ENCODE measurements around the gene ZNF337. TPM values are rescaled to one million over a fixed set of nuclear protein-coding genes. Genes with fewer than 3 reads are reported as not detected.
"Not testable (repeated sequence)": the region's sequence is repeated elsewhere in the genome, so short reads cannot be mapped to it uniquely, and the experiment has no call there.

ZNF337 gene
- total RNA-seq, 1 donor from 2014 or later, result 13.0 TPM

GRCh38 chr20:25672659-25673235 lies 23.9 kb downstream of the ZNF337 start:
- TF ChIP-seq, protein P1, sequence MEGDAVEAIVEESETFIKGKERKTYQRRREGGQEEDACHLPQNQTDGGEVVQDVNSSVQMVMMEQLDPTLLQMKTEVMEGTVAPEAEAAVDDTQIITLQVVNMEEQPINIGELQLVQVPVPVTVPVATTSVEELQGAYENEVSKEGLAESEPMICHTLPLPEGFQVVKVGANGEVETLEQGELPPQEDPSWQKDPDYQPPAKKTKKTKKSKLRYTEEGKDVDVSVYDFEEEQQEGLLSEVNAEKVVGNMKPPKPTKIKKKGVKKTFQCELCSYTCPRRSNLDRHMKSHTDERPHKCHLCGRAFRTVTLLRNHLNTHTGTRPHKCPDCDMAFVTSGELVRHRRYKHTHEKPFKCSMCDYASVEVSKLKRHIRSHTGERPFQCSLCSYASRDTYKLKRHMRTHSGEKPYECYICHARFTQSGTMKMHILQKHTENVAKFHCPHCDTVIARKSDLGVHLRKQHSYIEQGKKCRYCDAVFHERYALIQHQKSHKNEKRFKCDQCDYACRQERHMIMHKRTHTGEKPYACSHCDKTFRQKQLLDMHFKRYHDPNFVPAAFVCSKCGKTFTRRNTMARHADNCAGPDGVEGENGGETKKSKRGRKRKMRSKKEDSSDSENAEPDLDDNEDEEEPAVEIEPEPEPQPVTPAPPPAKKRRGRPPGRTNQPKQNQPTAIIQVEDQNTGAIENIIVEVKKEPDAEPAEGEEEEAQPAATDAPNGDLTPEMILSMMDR (IDR thresholded peaks at IDR 0.05; ENCODE audit: insufficient read depth, low read length, poor library complexity, severe bottlenecking), result no peak
- Histone ChIP-seq H3K4me3 (ENCODE audit: low read depth, low read length) (no peak overlapping the region), H3K27me3 (ENCODE audit: control insufficient read depth, insufficient read depth, low read length) (no peaks in the 10 kb centered on the region), H3K36me3 (ENCODE audit: control insufficient read depth, insufficient read depth, low read length) (peaks cover 2% of the 10 kb centered on the region)
- no peak for DNase-seq (ENCODE audit: low read depth)

GRCh38 chr20:25669826-25670422 lies 26.7 kb downstream of the ZNF337 start:
- no peak for DNase-seq (ENCODE audit: low read depth)
- TF ChIP-seq, protein P1 (IDR thresholded peaks at IDR 0.05; ENCODE audit: insufficient read depth, low read length, poor library complexity, severe bottlenecking), result no peak
- H3K4me3 ChIP-seq (ENCODE audit: low read depth, low read length), result no peak overlapping the region
- no peaks in the 10 kb centered on the region for H3K27me3 ChIP-seq (ENCODE audit: control insufficient read depth, insufficient read depth, low read length)
- H3K36me3 ChIP-seq (ENCODE audit: control insufficient read depth, insufficient read depth, low read length), result no peaks in the 10 kb centered on the region

DNA sequence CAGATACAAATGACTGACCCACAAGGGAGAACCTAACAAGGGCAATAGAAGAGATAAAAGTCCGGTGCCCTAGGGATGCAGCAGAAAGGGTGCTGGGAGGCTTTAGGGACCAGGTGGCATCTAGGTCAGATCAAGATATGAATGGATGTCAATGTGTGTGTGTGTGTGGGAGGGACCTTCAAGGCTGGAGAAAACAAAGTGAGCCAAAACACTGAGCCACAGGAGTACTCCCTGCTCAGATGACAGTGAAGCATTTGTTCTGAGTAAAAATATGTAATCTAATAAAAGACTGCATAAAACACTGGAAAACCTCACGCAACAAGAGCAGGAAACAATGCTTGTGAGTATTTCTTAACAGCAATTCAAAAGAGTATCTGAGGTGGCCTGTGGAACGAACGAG lies 28.2 kb downstream of the ZNF337 start:
- H3K27me3 ChIP-seq (ENCODE audit: control insufficient read depth, insufficient read depth, low read length), result no peaks in the 10 kb centered on the region
- no peak overlapping the region for H3K4me3 ChIP-seq (ENCODE audit: low read depth, low read length)
- TF ChIP-seq, protein P1 (IDR thresholded peaks at IDR 0.05; ENCODE audit: insufficient read depth, low read length, poor library complexity, severe bottlenecking), result no peak
- DNase-seq (ENCODE audit: low read depth), result no peak
- no peaks in the 10 kb centered on the region for H3K36me3 ChIP-seq (ENCODE audit: control insufficient read depth, insufficient read depth, low read length)

- H3K4me3 ChIP-seq (ENCODE audit: low read depth, low read length), result no peak overlapping the region
- no peak for DNase-seq (ENCODE audit: low read depth)
- H3K27me3 ChIP-seq (ENCODE audit: control insufficient read depth, insufficient read depth, low read length), result no peaks in the 10 kb centered on the region
- TF ChIP-seq, protein P1 (IDR thresholded peaks at IDR 0.05; ENCODE audit: insufficient read depth, low read length, poor library complexity, severe bottlenecking), result no peak
- no peaks in the 10 kb centered on the region for H3K36me3 ChIP-seq (ENCODE audit: control insufficient read depth, insufficient read depth, low read length)
Observed at GRCh38 chr20:25659999-25660398, 36.7 kb downstream of the ZNF337 start.

- H3K36me3 ChIP-seq (ENCODE audit: control insufficient read depth, insufficient read depth, low read length), result no peaks in the 10 kb centered on the region
- no peak for DNase-seq (ENCODE audit: low read depth)
- no peaks in the 10 kb centered on the region for H3K27me3 ChIP-seq (ENCODE audit: control insufficient read depth, insufficient read depth, low read length)
- TF ChIP-seq, protein P1 (IDR thresholded peaks at IDR 0.05; ENCODE audit: insufficient read depth, low read length, poor library complexity, severe bottlenecking), result no peak
- no peak overlapping the region for H3K4me3 ChIP-seq (ENCODE audit: low read depth, low read length)
Observed at GRCh38 chr20:25654487-25654886, 42.2 kb downstream of the ZNF337 start.

DNA sequence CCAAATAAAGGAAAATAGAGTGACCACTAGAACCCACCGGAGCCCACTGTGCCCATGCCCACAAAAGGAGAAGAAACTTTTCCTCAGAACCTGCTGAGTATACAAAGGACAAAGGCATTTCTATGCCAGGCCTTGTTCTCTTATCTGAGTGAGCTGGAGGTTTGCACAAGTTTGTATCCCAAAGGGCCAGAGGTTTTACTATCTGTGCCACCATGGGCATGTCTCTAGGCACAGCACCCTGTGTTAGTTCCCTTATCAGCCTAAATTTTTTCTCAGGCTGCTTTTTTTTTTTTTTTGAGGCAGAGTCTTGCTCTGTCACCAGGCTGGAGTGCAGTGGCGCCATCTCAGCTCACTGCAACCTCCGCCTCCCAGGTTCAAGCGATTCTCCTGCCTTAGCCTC lies 43.8 kb downstream of the ZNF337 start:
- H3K36me3 ChIP-seq (ENCODE audit: control insufficient read depth, insufficient read depth, low read length); DNase-seq (ENCODE audit: low read depth); H3K4me3 ChIP-seq (ENCODE audit: low read depth, low read length); H3K27me3 ChIP-seq (ENCODE audit: control insufficient read depth, insufficient read depth, low read length): not testable (repeated sequence)

Data from kidney epithelial cell (primary cell).